GM19043 (cell line): ENCODE results near the gene ROBO1.

Experiments
- ATAC-seq: cut with Tn5 transposase; IDR thresholded peaks from one replicate; pipeline ENCODE4 v1.9.1; 2021; ENCODE audit warnings: low read depth; ENCODE audit not compliant: unreplicated experiment

ROBO1 gene

GRCh38 chr3:78995087-78995486, 772.7 kb downstream of the ROBO1 start:
- no peak for ATAC-seq

GRCh38 chr3:78994174-78995027, 773.4 kb downstream of the ROBO1 start:
- ATAC-seq = no peak

GRCh38 chr3:78993375-78993774, 774.4 kb downstream of the ROBO1 start:
- ATAC-seq = no peak

DNA sequence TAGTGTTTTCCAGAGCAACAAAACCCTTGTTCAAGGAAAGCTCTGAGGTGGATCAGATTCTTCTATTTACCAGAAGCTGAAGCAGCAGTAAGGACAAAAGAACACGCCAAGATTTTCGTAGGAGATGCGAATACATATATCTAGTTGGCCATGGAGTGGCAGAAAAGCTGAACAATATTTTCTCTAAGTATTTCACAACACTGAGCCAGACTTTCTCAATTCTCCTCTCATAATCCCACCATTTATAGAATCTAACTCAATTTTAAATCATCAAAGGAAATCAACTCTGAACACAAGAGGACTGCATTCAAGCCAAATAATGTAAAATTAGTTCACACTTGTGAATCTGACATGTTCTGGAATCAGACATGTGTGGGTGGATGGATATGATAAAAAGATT, 775.0 kb downstream of the ROBO1 start:
- ATAC-seq = no peak

GRCh38 chr3:78992400-78992799, 775.4 kb downstream of the ROBO1 start:
- no peak for ATAC-seq

GRCh38 chr3:78991656-78992055, 776.1 kb downstream of the ROBO1 start:
- no peak for ATAC-seq

DNA sequence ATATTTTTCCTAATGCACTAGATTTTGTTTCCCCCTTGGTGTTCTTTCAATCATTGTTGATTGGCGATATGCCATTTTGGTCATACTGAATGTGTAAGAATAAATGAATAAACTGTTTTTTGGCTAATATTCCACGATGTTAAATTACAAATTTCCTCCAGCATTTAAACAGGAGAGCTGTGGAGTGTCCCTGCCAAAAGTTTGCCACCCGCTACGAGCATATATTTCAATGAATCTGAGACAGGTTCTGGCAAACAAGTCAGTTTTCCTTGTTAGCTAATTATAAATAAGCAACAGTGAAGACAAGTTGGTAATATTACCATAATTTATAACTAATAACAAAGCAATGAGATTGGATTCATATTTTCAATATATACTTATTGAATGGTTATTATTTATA, 777.6 kb downstream of the ROBO1 start:
- no peak for ATAC-seq

GRCh38 chr3:78988324-78988723, 779.5 kb downstream of the ROBO1 start:
- ATAC-seq = no peak

DNA sequence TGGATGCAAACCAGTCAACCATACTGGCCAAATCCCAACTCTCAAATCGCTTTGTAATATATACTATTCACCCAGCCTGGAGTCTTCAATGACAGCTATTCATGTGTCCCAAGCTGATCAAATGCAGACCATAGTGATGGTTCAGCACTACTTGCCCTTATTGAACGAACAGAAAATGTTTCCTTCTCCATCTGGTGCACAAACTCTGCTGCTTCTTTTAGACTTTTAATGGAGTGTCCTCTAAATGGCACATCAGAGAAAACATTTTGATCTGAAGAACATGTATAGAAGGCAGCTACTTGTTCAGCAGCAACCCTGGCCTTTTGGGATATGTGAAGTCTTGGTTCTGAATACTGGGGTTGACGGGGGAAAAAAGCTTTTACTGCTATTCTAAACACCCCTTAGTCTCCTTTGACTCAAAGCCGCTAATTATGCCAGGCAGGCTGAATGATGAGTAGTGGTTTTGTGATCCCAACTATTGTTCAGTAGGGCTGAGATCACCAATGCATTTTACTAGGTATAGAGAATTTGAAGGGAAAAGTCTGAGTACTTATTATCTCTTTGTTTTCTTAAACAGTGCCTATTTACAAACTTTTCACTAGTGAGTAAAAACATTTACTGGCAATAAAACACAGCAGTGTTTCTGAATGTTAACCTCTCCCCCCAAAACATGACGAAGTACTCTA, 781.2 kb downstream of the ROBO1 start:
- ATAC-seq = no peak

DNA sequence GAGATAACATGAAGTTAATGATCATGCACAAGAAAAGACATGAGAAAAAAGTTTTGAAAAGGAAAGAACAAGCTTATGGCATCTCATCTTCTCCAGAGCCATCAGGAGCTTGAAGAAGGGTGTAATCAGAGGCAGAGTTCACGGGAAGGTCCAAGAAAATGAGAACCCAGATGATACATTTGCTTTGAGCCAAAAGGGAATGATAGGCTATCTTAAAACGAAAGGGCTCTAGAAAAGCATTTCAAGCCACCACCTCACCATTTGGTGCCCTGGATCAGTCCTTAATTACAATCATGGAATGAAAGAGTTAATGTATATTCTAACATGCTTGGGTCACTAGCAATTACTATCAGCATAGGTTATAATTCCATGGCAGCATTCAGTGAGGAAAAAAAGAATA, 781.8 kb downstream of the ROBO1 start:
- ATAC-seq = no peak

DNA sequence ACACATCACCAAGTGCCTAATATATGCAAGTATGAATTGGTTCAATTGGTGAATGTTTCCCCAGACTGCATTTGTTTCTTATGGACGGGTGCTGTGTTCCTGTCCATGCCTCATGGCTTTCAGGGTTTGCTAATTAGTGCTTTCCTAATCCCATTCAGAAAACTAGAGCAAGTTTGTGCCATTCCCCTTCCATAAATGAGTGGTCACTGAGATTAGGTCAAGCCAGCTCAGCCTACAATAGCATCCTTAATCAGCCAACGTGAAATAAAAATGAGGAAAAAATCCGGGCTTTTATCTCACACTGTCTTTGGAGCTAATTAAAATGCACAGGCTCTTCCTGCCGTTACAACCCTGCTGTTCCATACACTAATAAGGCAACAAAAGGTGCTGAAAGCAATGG, 788.8 kb downstream of the ROBO1 start:
- ATAC-seq = no peak

- ATAC-seq = no peak
These were observed 789.8 kb downstream of the ROBO1 start for GRCh38 chr3:78978037-78978436.

DNA sequence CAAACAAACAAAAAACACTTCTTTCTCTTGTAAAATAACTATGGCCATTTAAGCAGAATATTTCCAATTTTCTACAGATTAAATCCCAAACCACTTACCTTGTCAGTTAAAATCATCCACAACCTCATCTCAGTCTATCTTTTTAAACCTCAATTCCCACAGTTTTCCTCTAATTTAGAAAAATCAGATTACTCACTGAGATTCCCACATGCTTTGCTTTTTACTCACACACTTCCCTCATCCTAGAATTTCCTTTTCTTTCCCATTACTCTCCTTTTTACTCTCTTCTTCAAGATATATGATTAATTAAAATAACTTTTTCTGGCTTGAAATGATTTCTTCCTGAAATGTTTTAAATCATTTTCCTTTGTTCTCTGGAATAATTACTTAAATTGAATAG, 790.7 kb downstream of the ROBO1 start:
- no peak for ATAC-seq

DNA sequence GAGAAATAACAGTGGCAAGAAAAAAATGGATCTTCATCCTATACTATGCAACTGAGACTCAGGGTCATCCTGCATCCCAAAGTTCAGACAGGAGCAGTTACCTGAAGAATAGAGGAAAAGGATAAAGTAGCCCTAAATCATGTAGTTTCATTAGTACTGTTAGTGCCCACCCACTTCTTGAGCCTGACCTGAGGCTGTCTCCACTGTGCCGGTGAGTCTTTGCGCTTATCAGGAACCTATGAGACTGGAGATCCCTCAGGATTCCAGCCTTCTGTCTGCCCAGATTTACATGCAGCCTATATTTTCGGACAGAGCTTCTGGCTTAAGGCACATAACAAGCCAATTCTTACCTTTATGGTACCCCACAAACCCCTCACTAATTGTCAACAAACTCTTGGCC, 791.6 kb downstream of the ROBO1 start:
- no peak for ATAC-seq

DNA sequence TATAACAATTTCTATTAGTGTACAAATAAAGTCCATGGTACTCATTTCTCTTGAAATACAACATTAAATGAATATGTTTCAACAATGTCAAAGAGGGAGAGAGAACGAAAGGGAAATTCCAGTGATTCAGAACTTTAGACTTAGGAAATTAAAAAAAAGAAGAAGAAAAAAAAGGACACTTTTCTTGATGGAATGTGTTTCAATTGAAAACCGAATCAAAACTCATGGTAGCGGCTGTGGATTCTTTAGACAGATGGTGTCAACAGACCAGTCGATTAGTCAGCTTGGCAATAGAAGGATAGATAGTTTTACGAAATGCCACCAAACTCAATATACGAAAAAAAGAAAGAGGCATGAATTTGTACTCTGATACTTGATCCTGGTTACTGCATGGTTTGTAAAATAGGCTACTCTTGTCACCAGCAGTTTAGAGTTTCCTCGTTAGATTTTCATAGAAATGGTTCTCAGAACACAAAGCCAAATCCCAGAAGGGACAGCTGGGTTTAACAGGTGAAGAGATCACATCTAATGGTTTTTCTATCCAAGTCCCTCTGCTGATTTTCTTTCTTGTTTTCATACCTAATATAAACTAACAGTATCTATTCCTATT, 793.5 kb downstream of the ROBO1 start:
- ATAC-seq = no peak

GRCh38 chr3:78972617-78973301, 795.0 kb downstream of the ROBO1 start:
- ATAC-seq = no peak

- no peak for ATAC-seq
These were observed 797.1 kb downstream of the ROBO1 start for GRCh38 chr3:78970656-78971055.

DNA sequence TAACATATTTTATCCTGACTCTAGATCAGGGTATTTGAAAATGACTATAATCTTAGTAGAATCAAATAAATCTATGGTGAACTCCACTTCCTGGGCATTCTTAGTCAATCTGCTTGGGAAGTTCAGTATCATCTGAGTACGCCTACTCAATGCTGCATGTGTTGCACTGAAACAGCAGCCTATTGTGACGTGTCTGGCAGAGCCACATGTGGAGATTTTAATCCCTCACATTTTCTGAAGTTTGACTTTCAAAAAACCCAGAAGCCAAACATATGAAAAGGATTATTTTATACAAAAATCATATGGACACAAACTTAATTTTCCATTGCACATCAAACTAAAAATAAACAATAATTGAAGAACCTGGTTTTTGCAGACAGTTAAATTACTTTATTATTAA, 798.3 kb downstream of the ROBO1 start:
- ATAC-seq = no peak

DNA sequence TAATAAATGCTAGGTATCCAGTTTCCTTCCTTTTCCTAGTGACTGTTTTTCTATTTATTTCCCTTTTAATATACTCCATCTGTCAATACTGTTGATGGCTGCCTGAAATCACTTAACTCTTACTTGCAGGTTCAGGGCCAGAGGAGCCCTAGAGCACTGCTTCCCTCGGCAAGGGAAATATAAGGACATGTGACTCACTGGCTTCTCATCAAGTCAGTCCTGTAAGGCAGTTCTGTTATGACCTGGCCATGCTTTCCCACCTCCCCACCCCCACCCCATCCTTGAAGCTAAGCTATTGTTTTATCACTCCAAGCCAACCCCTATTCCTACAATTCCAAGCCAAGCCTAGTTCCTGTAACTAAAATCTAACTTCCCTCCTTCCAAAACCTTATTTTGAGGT, 800.7 kb downstream of the ROBO1 start:
- ATAC-seq = no peak

GRCh38 chr3:78963771-78964170, 804.0 kb downstream of the ROBO1 start:
- ATAC-seq = no peak

DNA sequence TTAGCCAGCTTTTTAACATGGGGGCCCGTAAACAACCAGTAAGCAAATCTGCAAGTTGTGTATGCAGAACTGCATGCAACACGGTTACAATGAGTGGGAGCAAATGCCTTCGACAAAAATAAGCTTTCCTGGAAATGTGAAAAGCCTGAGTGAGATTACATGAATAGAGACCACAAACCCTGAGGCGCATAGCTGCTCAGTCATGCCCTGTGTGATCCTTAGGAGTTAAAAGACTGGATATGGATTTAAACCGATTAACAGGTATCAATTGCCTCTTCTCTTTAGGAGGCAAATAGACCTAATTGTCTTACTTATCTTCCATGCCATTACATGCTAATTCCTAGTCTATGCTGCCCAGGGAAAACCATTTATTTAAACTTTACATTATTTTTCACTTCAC, 810.3 kb downstream of the ROBO1 start:
- ATAC-seq = no peak
